ENCODE results near the gene SMCO1.
"Not testable (repeated sequence)": the region's sequence is repeated elsewhere in the genome, so short reads cannot be mapped to it uniquely, and the experiment has no call there.

SMCO1 gene

GRCh38 chr3:196486263-196486662 is 28.9 kb downstream of the SMCO1 start:
- no peak for DNase-seq

GRCh38 chr3:196477678-196478077 is 37.5 kb downstream of the SMCO1 start:
- DNase-seq: no peak

GRCh38 chr3:196472286-196472685 is 42.9 kb downstream of the SMCO1 start:
- DNase-seq: no peak

GRCh38 chr3:196471551-196471950 is 43.6 kb downstream of the SMCO1 start:
- no peak for DNase-seq

GRCh38 chr3:196470182-196470581 is 45.0 kb downstream of the SMCO1 start:
- not testable (repeated sequence) for DNase-seq

- no peak for DNase-seq
Measured at GRCh38 chr3:196463804-196464203, 51.3 kb downstream of the SMCO1 start.

GRCh38 chr3:196463478-196463756 is 51.7 kb downstream of the SMCO1 start:
- DNase-seq: no peak

GRCh38 chr3:196462680-196463477 is 52.3 kb downstream of the SMCO1 start:
- DNase-seq: not testable (repeated sequence)

- DNase-seq: no peak
Measured at GRCh38 chr3:196458063-196458462, 57.1 kb downstream of the SMCO1 start.

GRCh38 chr3:196457470-196457869 is 57.7 kb downstream of the SMCO1 start:
- DNase-seq: not testable (repeated sequence)

Data from NCI-H1105 treated with DMSO at 0.1 percent for 48 hours (cell line).